Testis (tissue), 2 donors: ENCODE results near the gene MEGF9.

Experiments
- CTCF ChIP-seq, 3 experiments: fragments of 450-650 bp in 2 of 3; fragments of 200-600 bp in 1 of 3; sonication (generic) in 1 of 3; IDR thresholded peaks; one replicate each; pipeline ENCODE4 v1.5.1; 2016 to 2019; ENCODE audit warnings: antibody characterized with exemption in 3 of 3, mild to moderate bottlenecking in 2 of 3, moderate library complexity in 1 of 3
- POLR2A ChIP-seq: fragments of 450-650 bp; IDR thresholded peaks from one replicate; pipeline ENCODE4 v1.6.1; 2017; ENCODE audit warnings: antibody characterized with exemption, mild to moderate bottlenecking, moderate library complexity

- no peak for TF ChIP-seq CTCF (IDR thresholded peaks at IDR 0.05)
- TF ChIP-seq POLR2A = no peak
These were observed 89.0 kb downstream of the MEGF9 start for GRCh38 chr9:120625222-120625621.
